ENCODE data around the gene SPAG9.

Gene SPAG9

DNA sequence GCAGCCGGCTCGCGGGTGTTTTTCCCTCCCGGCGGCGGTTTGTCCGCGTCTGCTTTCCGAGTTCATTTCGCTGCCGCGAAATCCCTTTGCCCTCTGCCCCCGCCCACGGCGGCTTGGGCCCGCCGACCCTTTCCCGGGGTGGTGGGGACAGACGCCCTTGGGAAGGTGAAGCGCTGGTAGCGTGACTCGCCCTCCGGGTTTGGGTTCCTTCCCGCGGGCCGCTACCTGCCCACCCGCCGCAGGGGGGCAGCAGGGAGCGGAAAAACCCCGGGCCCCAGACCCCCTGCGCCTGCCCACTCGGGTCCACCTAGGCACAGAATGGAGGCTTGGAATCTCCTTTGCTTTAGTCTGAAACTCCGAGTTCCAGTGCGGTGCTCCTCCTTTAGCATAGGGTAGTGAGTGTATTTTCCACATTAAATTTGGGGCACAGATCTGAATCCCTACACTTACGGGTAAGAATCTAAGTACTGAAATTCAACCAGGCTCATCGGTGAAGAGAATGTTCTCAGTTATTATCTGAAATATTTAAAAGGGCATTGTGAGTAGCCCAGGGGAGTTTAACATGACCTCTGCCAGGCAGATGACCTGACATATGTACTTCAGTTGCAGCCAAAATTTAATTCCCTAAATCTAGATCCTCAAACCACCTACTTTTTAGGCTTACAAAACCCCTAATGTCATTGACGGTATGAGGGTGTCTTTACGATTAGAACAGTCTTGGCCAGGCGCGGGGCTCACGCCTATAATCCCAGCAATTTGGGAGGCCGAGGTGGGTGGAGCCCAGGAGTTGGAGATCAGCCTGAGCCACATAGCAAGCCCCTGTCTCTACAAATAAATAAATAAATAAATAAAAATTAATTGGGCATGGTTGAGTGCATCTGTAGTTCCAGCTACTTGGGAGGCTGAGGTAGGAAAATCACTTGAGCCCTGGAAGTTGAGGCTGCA is 46.6 kb upstream of the SPAG9 start (continued):
- TF ChIP-seq ZBTB8A (tag by site-specific recombination; IDR thresholded peaks at IDR 0.05) (peak; percentile 88), ZNF221 (tag by site-specific recombination; IDR thresholded peaks at IDR 0.05; ENCODE audit: borderline replicate concordance) (no peak), YY1 (tag by site-specific recombination; IDR thresholded peaks at IDR 0.05) (0 out of 2 replicates have a peak, but pooled peaks have one; percentile 7), ZFHX2 (tag by site-specific recombination; conservative IDR thresholded peaks at IDR 0.05) (peak; percentile 67; the same call in 1 of the 2 replicates), ZNF112 (tag by site-specific recombination; IDR thresholded peaks at IDR 0.05) (no peak), ZNF560 (tag by site-specific recombination; IDR thresholded peaks at IDR 0.05; ENCODE audit: borderline replicate concordance) (no peak), KLF1 (tag by site-specific recombination; IDR thresholded peaks at IDR 0.05) (peak; percentile 26; the same call in 1 of the 2 replicates), ZEB2 (tag by site-specific recombination; IDR thresholded peaks at IDR 0.05) (peak; percentile 75; the same call in 1 of the 2 replicates), ZNF664 (tag by site-specific recombination; IDR thresholded peaks at IDR 0.05) (no peak), ZNF121 (tag by site-specific recombination; IDR thresholded peaks at IDR 0.05) (no peak), KLF8 (tag by site-specific recombination; IDR thresholded peaks at IDR 0.05) (peak; percentile 63; the same call in 1 of the 2 replicates)
- TF ChIP-seq, protein P1, sequence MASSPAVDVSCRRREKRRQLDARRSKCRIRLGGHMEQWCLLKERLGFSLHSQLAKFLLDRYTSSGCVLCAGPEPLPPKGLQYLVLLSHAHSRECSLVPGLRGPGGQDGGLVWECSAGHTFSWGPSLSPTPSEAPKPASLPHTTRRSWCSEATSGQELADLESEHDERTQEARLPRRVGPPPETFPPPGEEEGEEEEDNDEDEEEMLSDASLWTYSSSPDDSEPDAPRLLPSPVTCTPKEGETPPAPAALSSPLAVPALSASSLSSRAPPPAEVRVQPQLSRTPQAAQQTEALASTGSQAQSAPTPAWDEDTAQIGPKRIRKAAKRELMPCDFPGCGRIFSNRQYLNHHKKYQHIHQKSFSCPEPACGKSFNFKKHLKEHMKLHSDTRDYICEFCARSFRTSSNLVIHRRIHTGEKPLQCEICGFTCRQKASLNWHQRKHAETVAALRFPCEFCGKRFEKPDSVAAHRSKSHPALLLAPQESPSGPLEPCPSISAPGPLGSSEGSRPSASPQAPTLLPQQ (tag by site-specific recombination; IDR thresholded peaks at IDR 0.05), result peak; percentile 41; the same call in 1 of the 2 replicates
- TF ChIP-seq, protein P2, sequence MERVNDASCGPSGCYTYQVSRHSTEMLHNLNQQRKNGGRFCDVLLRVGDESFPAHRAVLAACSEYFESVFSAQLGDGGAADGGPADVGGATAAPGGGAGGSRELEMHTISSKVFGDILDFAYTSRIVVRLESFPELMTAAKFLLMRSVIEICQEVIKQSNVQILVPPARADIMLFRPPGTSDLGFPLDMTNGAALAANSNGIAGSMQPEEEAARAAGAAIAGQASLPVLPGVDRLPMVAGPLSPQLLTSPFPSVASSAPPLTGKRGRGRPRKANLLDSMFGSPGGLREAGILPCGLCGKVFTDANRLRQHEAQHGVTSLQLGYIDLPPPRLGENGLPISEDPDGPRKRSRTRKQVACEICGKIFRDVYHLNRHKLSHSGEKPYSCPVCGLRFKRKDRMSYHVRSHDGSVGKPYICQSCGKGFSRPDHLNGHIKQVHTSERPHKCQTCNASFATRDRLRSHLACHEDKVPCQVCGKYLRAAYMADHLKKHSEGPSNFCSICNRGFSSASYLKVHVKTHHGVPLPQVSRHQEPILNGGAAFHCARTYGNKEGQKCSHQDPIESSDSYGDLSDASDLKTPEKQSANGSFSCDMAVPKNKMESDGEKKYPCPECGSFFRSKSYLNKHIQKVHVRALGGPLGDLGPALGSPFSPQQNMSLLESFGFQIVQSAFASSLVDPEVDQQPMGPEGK (tag by site-specific recombination; IDR thresholded peaks at IDR 0.05), result peak; percentile 75
- TF ChIP-seq, protein P3, sequence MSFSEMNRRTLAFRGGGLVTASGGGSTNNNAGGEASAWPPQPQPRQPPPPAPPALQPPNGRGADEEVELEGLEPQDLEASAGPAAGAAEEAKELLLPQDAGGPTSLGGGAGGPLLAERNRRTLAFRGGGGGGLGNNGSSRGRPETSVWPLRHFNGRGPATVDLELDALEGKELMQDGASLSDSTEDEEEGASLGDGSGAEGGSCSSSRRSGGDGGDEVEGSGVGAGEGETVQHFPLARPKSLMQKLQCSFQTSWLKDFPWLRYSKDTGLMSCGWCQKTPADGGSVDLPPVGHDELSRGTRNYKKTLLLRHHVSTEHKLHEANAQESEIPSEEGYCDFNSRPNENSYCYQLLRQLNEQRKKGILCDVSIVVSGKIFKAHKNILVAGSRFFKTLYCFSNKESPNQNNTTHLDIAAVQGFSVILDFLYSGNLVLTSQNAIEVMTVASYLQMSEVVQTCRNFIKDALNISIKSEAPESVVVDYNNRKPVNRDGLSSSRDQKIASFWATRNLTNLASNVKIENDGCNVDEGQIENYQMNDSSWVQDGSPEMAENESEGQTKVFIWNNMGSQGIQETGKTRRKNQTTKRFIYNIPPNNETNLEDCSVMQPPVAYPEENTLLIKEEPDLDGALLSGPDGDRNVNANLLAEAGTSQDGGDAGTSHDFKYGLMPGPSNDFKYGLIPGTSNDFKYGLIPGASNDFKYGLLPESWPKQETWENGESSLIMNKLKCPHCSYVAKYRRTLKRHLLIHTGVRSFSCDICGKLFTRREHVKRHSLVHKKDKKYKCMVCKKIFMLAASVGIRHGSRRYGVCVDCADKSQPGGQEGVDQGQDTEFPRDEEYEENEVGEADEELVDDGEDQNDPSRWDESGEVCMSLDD (tag by site-specific recombination; IDR thresholded peaks at IDR 0.05), result peak; percentile 46; the same call in 1 of the 2 replicates
- TF ChIP-seq, protein P4, sequence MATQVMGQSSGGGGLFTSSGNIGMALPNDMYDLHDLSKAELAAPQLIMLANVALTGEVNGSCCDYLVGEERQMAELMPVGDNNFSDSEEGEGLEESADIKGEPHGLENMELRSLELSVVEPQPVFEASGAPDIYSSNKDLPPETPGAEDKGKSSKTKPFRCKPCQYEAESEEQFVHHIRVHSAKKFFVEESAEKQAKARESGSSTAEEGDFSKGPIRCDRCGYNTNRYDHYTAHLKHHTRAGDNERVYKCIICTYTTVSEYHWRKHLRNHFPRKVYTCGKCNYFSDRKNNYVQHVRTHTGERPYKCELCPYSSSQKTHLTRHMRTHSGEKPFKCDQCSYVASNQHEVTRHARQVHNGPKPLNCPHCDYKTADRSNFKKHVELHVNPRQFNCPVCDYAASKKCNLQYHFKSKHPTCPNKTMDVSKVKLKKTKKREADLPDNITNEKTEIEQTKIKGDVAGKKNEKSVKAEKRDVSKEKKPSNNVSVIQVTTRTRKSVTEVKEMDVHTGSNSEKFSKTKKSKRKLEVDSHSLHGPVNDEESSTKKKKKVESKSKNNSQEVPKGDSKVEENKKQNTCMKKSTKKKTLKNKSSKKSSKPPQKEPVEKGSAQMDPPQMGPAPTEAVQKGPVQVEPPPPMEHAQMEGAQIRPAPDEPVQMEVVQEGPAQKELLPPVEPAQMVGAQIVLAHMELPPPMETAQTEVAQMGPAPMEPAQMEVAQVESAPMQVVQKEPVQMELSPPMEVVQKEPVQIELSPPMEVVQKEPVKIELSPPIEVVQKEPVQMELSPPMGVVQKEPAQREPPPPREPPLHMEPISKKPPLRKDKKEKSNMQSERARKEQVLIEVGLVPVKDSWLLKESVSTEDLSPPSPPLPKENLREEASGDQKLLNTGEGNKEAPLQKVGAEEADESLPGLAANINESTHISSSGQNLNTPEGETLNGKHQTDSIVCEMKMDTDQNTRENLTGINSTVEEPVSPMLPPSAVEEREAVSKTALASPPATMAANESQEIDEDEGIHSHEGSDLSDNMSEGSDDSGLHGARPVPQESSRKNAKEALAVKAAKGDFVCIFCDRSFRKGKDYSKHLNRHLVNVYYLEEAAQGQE (tag by site-specific recombination; IDR thresholded peaks at IDR 0.05), result peak; percentile 40; the same call in 1 of the 2 replicates
